SK-N-SH (cell line): Measurements from ENCODE around the gene LIMS1. TPM values are rescaled to one million over a fixed set of nuclear protein-coding genes. Genes with fewer than 3 reads are reported as not detected.

Source experiments
- CTCF ChIA-PET: fragments of 300-600, 350-600 bp; formaldehyde crosslinking; extraction: SDS; loops from one replicate; lab custom pipeline; 2021; lab: Yijun Ruan, JAX
- POLR2A ChIA-PET: fragments of 350-600 bp; sonication (Branson Sonifier 250); formaldehyde crosslinking; extraction: SDS; loops from one replicate; lab custom pipeline; 2020; ENCODE audit warnings: antibody characterized with exemption, inconsistent platforms; lab: Yijun Ruan, JAX
- DNase-seq: peaks from one replicate; pipeline ENCODE4 v3.0.0; 2012
- H2AFZ ChIP-seq: fragments of 200-600 bp; sonication (generic); 2 replicates; pipeline ENCODE4 v1.8.1; 2016; ENCODE audit warnings: antibody characterized with exemption, mild to moderate bottlenecking, low read depth
- H3F3A ChIP-seq: fragments of 200-600 bp; sonication (generic); replicated peaks from 2 replicates; pipeline ENCODE3; 2016; ENCODE audit warnings: antibody characterized with exemption, mild to moderate bottlenecking; ENCODE audit not compliant: insufficient read depth
- H3K27ac ChIP-seq, 2 experiments: fragments of 200-500 bp in 1 of 2; fragments of 200-600 bp in 1 of 2; sonication (Bioruptor generic) in 1 of 2; sonication (generic), shearing (Covaris generic) in 1 of 2; 2 replicates each; pipeline versions ENCODE4 v1.5.1 to v1.6.1; 2014 to 2016; ENCODE audit warnings: low read depth in 2 of 2, inconsistent platforms in 1 of 2, low read length in 1 of 2, mild to moderate bottlenecking in 1 of 2, mixed read lengths in 1 of 2
- H3K27me3 ChIP-seq: fragments of 200-600 bp; sonication (generic), shearing (Covaris generic); 2 replicates; pipeline ENCODE4 v1.6.1; 2016; ENCODE audit warnings: mixed run types; ENCODE audit not compliant: insufficient read depth
- H3K36me3 ChIP-seq, 2 experiments: fragments of 200-500 bp in 1 of 2; fragments of 200-600 bp in 1 of 2; sonication (Bioruptor generic) in 1 of 2; sonication (generic) in 1 of 2; replicated peaks in 1 of 2; 2 replicates each; pipeline versions ENCODE3 to v1.5.1; 2014 to 2016; ENCODE audit warnings: low read length in 1 of 2, mild to moderate bottlenecking in 1 of 2; ENCODE audit not compliant: insufficient read depth in 2 of 2, control insufficient read depth in 1 of 2
- H3K4me1 ChIP-seq, 2 experiments: fragments of 200-500 bp in 1 of 2; fragments of 200-600 bp in 1 of 2; sonication (Bioruptor generic) in 1 of 2; sonication (generic), shearing (Covaris generic) in 1 of 2; 2 replicates each; pipeline versions ENCODE4 v1.5.1 to v1.6.1; 2014 to 2016; ENCODE audit warnings: low read depth in 1 of 2, low read length in 1 of 2, mixed run types in 1 of 2; ENCODE audit not compliant: insufficient read depth in 2 of 2, control insufficient read depth in 1 of 2
- H3K4me2 ChIP-seq: fragments of 200-600 bp; sonication (generic), shearing (Covaris generic); 2 replicates; pipeline ENCODE4 v1.6.1; 2017; ENCODE audit warnings: mixed run types
- H3K4me3 ChIP-seq, 2 experiments: fragments of 200-500 bp in 1 of 2; fragments of 200-600 bp in 1 of 2; sonication (Bioruptor generic) in 1 of 2; sonication (generic), shearing (Covaris generic) in 1 of 2; 2 replicates each; pipeline versions ENCODE4 v1.5.1 to v1.8.1; 2014 to 2016; ENCODE audit warnings: low read depth in 2 of 2, inconsistent platforms in 1 of 2, low read length in 1 of 2, mild to moderate bottlenecking in 1 of 2, mixed read lengths in 1 of 2, moderate library complexity in 1 of 2
- H3K79me2 ChIP-seq: fragments of 200-600 bp; sonication (generic); 2 replicates; pipeline ENCODE4 v1.8.1; 2017; ENCODE audit warnings: mild to moderate bottlenecking; ENCODE audit not compliant: insufficient read depth
- H3K9ac ChIP-seq: fragments of 200-600 bp; sonication (generic); 2 replicates; pipeline ENCODE4 v1.6.1; 2017; ENCODE audit warnings: mixed run types
- H3K9me2 ChIP-seq: fragments of 200-600 bp; sonication (generic); 2 replicates; pipeline ENCODE4 v1.6.1; 2017; ENCODE audit warnings: mixed run types
- H3K9me3 ChIP-seq: fragments of 200-600 bp; sonication (generic); 2 replicates; pipeline ENCODE4 v1.6.1; 2017; ENCODE audit warnings: mixed run types, mild to moderate bottlenecking, moderate library complexity
- H4K20me1 ChIP-seq: fragments of 200-600 bp; sonication (generic); 2 replicates; pipeline ENCODE4 v1.6.1; 2017; ENCODE audit warnings: mild to moderate bottlenecking, mixed run types; ENCODE audit not compliant: insufficient read depth
- CHD2 ChIP-seq: fragments of 150-350 bp; IDR thresholded peaks from 2 replicates; pipeline ENCODE4 v1.6.1; 2018; ENCODE audit warnings: low read length; ENCODE audit not compliant: partially characterized antibody
- EZH2phosphoT487 ChIP-seq: fragments of 200-600 bp; sonication (generic); IDR thresholded peaks from 2 replicates; pipeline ENCODE4 v1.6.1; 2017; ENCODE audit warnings: low read depth, mixed run types, mild to moderate bottlenecking, antibody characterized with exemption, moderate library complexity, borderline replicate concordance
- FOSL2 ChIP-seq: IDR thresholded peaks from 2 replicates; pipeline ENCODE4 v1.4.0; 2012; ENCODE audit warnings: low read depth, mild to moderate bottlenecking, moderate library complexity, borderline replicate concordance
- FOXJ3 ChIP-seq: sonication (generic); formaldehyde crosslinking; IDR thresholded peaks from 2 replicates; pipeline ENCODE4 v1.5.1; 2020; ENCODE audit warnings: mild to moderate bottlenecking, missing genetic modification reagents
- FOXM1 ChIP-seq: IDR thresholded peaks from 2 replicates; pipeline ENCODE4 v1.4.0; 2012; ENCODE audit warnings: low read depth, mild to moderate bottlenecking
- GABPA ChIP-seq: IDR thresholded peaks from 2 replicates; pipeline ENCODE4 v1.4.0; 2012; ENCODE audit warnings: low read depth, mild to moderate bottlenecking
- GATA2 ChIP-seq: sonication (generic); formaldehyde crosslinking; IDR thresholded peaks from 2 replicates; pipeline ENCODE4 v1.5.0; 2020; ENCODE audit warnings: mild to moderate bottlenecking, missing genetic modification reagents
- MEF2A ChIP-seq: IDR thresholded peaks from 2 replicates; pipeline ENCODE4 v1.4.0; 2012; ENCODE audit warnings: low read depth, borderline replicate concordance
- MXI1 ChIP-seq: IDR thresholded peaks from 2 replicates; pipeline ENCODE4 v1.6.1; 2012; ENCODE audit warnings: mild to moderate bottlenecking, low read depth, low read length, improper control_type of control experiment
- NRF1 ChIP-seq: IDR thresholded peaks from 2 replicates; pipeline ENCODE4 v1.6.1; 2012; ENCODE audit warnings: low read depth, mild to moderate bottlenecking, low read length
- POLR2AphosphoS5 ChIP-seq: IDR thresholded peaks from 2 replicates; pipeline ENCODE4 v1.6.1; 2012; ENCODE audit warnings: low read depth, low read length
- RAD21 ChIP-seq: IDR thresholded peaks from 2 replicates; pipeline ENCODE4 v1.6.1; 2012; ENCODE audit warnings: mild to moderate bottlenecking, low read length
- RFX5 ChIP-seq: IDR thresholded peaks from 2 replicates; pipeline ENCODE4 v1.6.1; 2012; ENCODE audit warnings: mild to moderate bottlenecking, improper control_type of control experiment, low read length
- SIN3A ChIP-seq: IDR thresholded peaks from 2 replicates; pipeline ENCODE4 v1.6.1; 2012; ENCODE audit warnings: low read depth, mild to moderate bottlenecking, low read length, moderate library complexity, borderline replicate concordance
- TAF1 ChIP-seq: IDR thresholded peaks from 2 replicates; pipeline ENCODE4 v1.6.1; 2012; ENCODE audit warnings: low read depth, mild to moderate bottlenecking, low read length, moderate library complexity, borderline replicate concordance
- WGBS: methylation state at CpG from one replicate; pipeline ENCODE4 v1.1.6; 2017; ENCODE audit warnings: low lambda C conversion rate; 5-methylcytosine and 5-hydroxymethylcytosine counted together
- polyA plus RNA-seq, 3 experiments: library from polyadenylated mRNA; depleted of rRNA; stranded (reverse); fragments of >200 nt; gene quantifications; 2 replicates each; pipeline ENCODE4 v1.2.3, GENCODE V29; 2012
- TF ChIP-seq, protein P1 (sequence below): IDR thresholded peaks from 2 replicates; pipeline ENCODE4 v1.4.0; 2012; ENCODE audit warnings: low read depth, borderline replicate concordance
- TF ChIP-seq, protein P2 (sequence below): fragments of 150-350 bp; IDR thresholded peaks from 2 replicates; pipeline ENCODE4 v1.6.1; 2017; ENCODE audit warnings: antibody characterized with exemption, low read length, low read depth, borderline replicate concordance
- TF ChIP-seq, protein P3 (sequence below): fragments of 150-350 bp; IDR thresholded peaks from 2 replicates; pipeline ENCODE4 v1.6.1; 2016; ENCODE audit warnings: mild to moderate bottlenecking, low read depth, low read length
- TF ChIP-seq, protein P4 (sequence below): IDR thresholded peaks from 2 replicates; pipeline ENCODE4 v1.4.0; 2012; ENCODE audit warnings: low read depth, borderline replicate concordance
- TF ChIP-seq, protein P5 (sequence below): IDR thresholded peaks from 2 replicates; pipeline ENCODE4 v1.6.1; 2012; ENCODE audit warnings: mild to moderate bottlenecking, low read depth, low read length, moderate library complexity
- TF ChIP-seq, protein P6 (sequence below): fragments of 200-600 bp; sonication (generic); IDR thresholded peaks from 2 replicates; pipeline ENCODE4 v1.6.1; 2017; ENCODE audit warnings: antibody characterized with exemption, mild to moderate bottlenecking, moderate library complexity

LIMS1 gene
- polyA plus RNA-seq, 1 of the 3 experiments (the other 2 are of a cell fraction), result 123 TPM

DNA sequence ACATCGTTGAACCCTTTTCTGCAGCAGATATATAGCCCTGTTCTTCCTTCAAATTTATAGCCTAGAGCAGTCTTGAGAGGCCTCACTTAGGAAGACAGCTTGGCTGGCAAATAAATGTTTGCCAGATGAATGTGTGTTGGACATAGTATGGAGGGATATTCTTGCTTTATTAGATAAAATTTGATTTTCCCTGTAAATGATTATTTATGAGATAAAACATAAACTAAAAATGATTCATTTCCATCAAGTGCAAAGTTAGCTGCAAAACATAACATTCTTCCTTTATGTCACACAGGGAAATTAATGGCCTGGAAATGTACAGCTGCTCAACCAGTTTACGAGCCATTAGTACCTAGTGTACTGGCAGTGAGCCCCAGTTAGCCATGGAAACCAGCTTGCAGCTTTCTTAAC is 82.5 kb downstream of the LIMS1 start (continued):
- no peak for TF ChIP-seq TAF1
- no peak for TF ChIP-seq FOXJ3 (CRISPR knock-in tag)
- TF ChIP-seq GATA2, result no peak
- TF ChIP-seq, protein P1, sequence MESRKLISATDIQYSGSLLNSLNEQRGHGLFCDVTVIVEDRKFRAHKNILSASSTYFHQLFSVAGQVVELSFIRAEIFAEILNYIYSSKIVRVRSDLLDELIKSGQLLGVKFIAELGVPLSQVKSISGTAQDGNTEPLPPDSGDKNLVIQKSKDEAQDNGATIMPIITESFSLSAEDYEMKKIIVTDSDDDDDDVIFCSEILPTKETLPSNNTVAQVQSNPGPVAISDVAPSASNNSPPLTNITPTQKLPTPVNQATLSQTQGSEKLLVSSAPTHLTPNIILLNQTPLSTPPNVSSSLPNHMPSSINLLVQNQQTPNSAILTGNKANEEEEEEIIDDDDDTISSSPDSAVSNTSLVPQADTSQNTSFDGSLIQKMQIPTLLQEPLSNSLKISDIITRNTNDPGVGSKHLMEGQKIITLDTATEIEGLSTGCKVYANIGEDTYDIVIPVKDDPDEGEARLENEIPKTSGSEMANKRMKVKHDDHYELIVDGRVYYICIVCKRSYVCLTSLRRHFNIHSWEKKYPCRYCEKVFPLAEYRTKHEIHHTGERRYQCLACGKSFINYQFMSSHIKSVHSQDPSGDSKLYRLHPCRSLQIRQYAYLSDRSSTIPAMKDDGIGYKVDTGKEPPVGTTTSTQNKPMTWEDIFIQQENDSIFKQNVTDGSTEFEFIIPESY, result no peak
- TF ChIP-seq, protein P2, sequence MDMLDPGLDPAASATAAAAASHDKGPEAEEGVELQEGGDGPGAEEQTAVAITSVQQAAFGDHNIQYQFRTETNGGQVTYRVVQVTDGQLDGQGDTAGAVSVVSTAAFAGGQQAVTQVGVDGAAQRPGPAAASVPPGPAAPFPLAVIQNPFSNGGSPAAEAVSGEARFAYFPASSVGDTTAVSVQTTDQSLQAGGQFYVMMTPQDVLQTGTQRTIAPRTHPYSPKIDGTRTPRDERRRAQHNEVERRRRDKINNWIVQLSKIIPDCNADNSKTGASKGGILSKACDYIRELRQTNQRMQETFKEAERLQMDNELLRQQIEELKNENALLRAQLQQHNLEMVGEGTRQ, result no peak
- TF ChIP-seq FOSL2, result 0 out of 2 replicates have a peak, but pooled peaks have one; percentile 10

DNA sequence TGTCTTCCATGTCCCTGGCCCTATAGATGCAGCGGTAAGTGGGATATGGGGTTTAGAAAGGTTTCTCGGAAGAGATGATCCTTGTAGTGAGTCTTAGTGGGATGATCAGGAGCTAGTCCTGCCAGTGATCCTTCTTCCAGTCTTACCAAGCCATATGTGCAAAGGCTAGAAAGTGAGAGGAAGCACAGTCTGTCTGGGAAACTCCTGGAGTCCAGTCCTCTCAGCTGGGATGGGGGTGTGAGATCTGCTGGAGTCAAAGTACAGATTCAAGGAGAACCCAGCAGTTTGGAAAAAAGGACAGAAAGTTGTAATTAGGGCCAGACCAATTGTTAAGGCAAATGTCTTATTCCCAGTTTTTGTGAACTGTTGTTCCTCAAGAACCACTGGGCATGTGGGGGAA is 83.3 kb downstream of the LIMS1 start:
- Histone ChIP-seq H3F3A (peaks cover 17% of the 10 kb centered on the region), H3K36me3 (no peaks in the 10 kb centered on the region), H3K4me1 (peaks cover 44 to 53% of the 10 kb centered on the region in 2 experiments), H4K20me1 (peaks cover 12% of the 10 kb centered on the region; the same call in 1 of the 2 replicates), H3K27ac (peak overlapping the region; percentile 65 to 81), H3K9me3 (no peaks in the 10 kb centered on the region), H3K9me2 (no peaks in the 10 kb centered on the region), H3K4me2 (peak overlapping the region; percentile 55; the same call in 1 of the 2 replicates), H3K9ac (no peak overlapping the region), H3K27me3 (no peaks in the 10 kb centered on the region), H2AFZ (no peak overlapping the region), H3K79me2 (peaks cover 97% of the 10 kb centered on the region), H3K4me3 (no peak overlapping the region)
- CTCF ChIA-PET, result interaction anchor here (0.8 to 13.8 kb wide), 3 partner anchors 11 to 25 kb away, joined by 3 to 188 read pairs (median 6); no protein-coding TSS in a partner anchor
- 90% methylated on average over 2 of the region's 2 CpGs for WGBS
- no peak for DNase-seq
- POLR2A ChIA-PET, result no interaction called here
- no peak for TF ChIP-seq EZH2phosphoT487
- TF ChIP-seq, protein P3, sequence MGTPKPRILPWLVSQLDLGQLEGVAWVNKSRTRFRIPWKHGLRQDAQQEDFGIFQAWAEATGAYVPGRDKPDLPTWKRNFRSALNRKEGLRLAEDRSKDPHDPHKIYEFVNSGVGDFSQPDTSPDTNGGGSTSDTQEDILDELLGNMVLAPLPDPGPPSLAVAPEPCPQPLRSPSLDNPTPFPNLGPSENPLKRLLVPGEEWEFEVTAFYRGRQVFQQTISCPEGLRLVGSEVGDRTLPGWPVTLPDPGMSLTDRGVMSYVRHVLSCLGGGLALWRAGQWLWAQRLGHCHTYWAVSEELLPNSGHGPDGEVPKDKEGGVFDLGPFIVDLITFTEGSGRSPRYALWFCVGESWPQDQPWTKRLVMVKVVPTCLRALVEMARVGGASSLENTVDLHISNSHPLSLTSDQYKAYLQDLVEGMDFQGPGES, result no peak
- TF ChIP-seq MXI1, result no peak
- no peak for TF ChIP-seq SIN3A
- no peak for TF ChIP-seq RAD21
- TF ChIP-seq TAF1, result no peak
- TF ChIP-seq, protein P4, sequence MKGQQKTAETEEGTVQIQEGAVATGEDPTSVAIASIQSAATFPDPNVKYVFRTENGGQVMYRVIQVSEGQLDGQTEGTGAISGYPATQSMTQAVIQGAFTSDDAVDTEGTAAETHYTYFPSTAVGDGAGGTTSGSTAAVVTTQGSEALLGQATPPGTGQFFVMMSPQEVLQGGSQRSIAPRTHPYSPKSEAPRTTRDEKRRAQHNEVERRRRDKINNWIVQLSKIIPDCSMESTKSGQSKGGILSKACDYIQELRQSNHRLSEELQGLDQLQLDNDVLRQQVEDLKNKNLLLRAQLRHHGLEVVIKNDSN, result no peak
- TF ChIP-seq GABPA, result no peak
- TF ChIP-seq MEF2A, result no peak
- TF ChIP-seq, protein P5, sequence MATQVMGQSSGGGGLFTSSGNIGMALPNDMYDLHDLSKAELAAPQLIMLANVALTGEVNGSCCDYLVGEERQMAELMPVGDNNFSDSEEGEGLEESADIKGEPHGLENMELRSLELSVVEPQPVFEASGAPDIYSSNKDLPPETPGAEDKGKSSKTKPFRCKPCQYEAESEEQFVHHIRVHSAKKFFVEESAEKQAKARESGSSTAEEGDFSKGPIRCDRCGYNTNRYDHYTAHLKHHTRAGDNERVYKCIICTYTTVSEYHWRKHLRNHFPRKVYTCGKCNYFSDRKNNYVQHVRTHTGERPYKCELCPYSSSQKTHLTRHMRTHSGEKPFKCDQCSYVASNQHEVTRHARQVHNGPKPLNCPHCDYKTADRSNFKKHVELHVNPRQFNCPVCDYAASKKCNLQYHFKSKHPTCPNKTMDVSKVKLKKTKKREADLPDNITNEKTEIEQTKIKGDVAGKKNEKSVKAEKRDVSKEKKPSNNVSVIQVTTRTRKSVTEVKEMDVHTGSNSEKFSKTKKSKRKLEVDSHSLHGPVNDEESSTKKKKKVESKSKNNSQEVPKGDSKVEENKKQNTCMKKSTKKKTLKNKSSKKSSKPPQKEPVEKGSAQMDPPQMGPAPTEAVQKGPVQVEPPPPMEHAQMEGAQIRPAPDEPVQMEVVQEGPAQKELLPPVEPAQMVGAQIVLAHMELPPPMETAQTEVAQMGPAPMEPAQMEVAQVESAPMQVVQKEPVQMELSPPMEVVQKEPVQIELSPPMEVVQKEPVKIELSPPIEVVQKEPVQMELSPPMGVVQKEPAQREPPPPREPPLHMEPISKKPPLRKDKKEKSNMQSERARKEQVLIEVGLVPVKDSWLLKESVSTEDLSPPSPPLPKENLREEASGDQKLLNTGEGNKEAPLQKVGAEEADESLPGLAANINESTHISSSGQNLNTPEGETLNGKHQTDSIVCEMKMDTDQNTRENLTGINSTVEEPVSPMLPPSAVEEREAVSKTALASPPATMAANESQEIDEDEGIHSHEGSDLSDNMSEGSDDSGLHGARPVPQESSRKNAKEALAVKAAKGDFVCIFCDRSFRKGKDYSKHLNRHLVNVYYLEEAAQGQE, result no peak
- TF ChIP-seq, protein P6, sequence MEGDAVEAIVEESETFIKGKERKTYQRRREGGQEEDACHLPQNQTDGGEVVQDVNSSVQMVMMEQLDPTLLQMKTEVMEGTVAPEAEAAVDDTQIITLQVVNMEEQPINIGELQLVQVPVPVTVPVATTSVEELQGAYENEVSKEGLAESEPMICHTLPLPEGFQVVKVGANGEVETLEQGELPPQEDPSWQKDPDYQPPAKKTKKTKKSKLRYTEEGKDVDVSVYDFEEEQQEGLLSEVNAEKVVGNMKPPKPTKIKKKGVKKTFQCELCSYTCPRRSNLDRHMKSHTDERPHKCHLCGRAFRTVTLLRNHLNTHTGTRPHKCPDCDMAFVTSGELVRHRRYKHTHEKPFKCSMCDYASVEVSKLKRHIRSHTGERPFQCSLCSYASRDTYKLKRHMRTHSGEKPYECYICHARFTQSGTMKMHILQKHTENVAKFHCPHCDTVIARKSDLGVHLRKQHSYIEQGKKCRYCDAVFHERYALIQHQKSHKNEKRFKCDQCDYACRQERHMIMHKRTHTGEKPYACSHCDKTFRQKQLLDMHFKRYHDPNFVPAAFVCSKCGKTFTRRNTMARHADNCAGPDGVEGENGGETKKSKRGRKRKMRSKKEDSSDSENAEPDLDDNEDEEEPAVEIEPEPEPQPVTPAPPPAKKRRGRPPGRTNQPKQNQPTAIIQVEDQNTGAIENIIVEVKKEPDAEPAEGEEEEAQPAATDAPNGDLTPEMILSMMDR, result no peak
- TF ChIP-seq RFX5, result no peak
- no peak for TF ChIP-seq POLR2AphosphoS5
- TF ChIP-seq NRF1, result no peak
- TF ChIP-seq CHD2, result no peak
- TF ChIP-seq FOXM1, result no peak
